ENCODE results near the gene TRAPPC3. TPM values are rescaled to one million over a fixed set of nuclear protein-coding genes. Genes with fewer than 3 reads are reported as not detected.

Gene TRAPPC3
- total RNA-seq, 1 experiment from 2014 or later = 64.6 TPM

- Histone ChIP-seq H3K9ac (ENCODE audit: low read length) (no peak overlapping the region), H3K79me2 (ENCODE audit: insufficient read depth, low read length) (peaks cover 61% of the 10 kb centered on the region), H3K4me3 (replicated peaks in 1 of 2; ENCODE audit: low read depth in 1 of 2, low read length in 2 of 2) (no peak overlapping the region), H3K9me2 (ENCODE audit: insufficient read depth) (no peaks in the 10 kb centered on the region), H2AFZ (ENCODE audit: low read depth, low read length, poor library complexity, severe bottlenecking) (no peak overlapping the region), H3K27me3 (ENCODE audit: insufficient read depth, low read length) (no peaks in the 10 kb centered on the region), H3K4me1 (ENCODE audit: control insufficient read depth in 1 of 2, insufficient read depth in 2 of 2, low read length in 2 of 2) (peaks cover 2 to 16% of the 10 kb centered on the region in 2 experiments; a peak in 2 of 4 replicates), H4K20me1 (ENCODE audit: insufficient read depth) (no peaks in the 10 kb centered on the region), H3K9me3 (ENCODE audit: control insufficient read depth in 1 of 2, insufficient read depth in 1 of 2, low read depth in 1 of 2, low read length in 2 of 2) (no peaks in the 10 kb centered on the region), H3K36me3 (ENCODE audit: control insufficient read depth in 1 of 2, insufficient read depth in 2 of 2, low read length in 2 of 2) (peaks cover 22 to 30% of the 10 kb centered on the region in 2 experiments), H3K4me2 (ENCODE audit: low read length) (no peak overlapping the region), H3K27ac (ENCODE audit: low read depth, low read length) (no peak overlapping the region)
- RAD21 ChIA-PET (ENCODE audit: low non-redundant PET in 1 of 2, low total read pairs in 2 of 2, uncharacterized antibody in 2 of 2, unreplicated experiment in 2 of 2) = no interaction called here
- no TSS peak for BruUV-seq (replicated peaks)
- no peak for DNase-seq (ENCODE audit: low read depth, low spot score)
- intact Hi-C loops (cut with micrococcal nuclease) = no loop called here
- ATAC-seq = no peak
- POLR2A ChIA-PET = no interaction called here
- no peak for TF ChIP-seq SP1 (IDR thresholded peaks at IDR 0.05; ENCODE audit: low read depth)
- TF ChIP-seq CEBPB (IDR thresholded peaks at IDR 0.05; ENCODE audit: low read depth) = 0 out of 2 replicates have a peak, but pooled peaks have one; percentile 12
- CTCF ChIA-PET = no interaction called here
Measured at GRCh38 chr1:36168514-36168913, 19.2 kb upstream of the TRAPPC3 start.

- H4K20me1 ChIP-seq (ENCODE audit: insufficient read depth) = no peaks in the 10 kb centered on the region
- no peaks in the 10 kb centered on the region for H3K27me3 ChIP-seq (ENCODE audit: insufficient read depth, low read length)
- no peak overlapping the region for H3K27ac ChIP-seq (ENCODE audit: low read depth, low read length)
- no peak overlapping the region for H2AFZ ChIP-seq (ENCODE audit: low read depth, low read length, poor library complexity, severe bottlenecking)
- H3K36me3 ChIP-seq (ENCODE audit: control insufficient read depth in 1 of 2, insufficient read depth in 2 of 2, low read length in 2 of 2) = peaks cover 14 to 19% of the 10 kb centered on the region in 2 experiments
- no peak overlapping the region for H3K4me2 ChIP-seq (ENCODE audit: low read length)
- H3K9me3 ChIP-seq (ENCODE audit: control insufficient read depth in 1 of 2, insufficient read depth in 1 of 2, low read depth in 1 of 2, low read length in 2 of 2) = no peaks in the 10 kb centered on the region
- no TSS peak for BruUV-seq (replicated peaks)
- no peak overlapping the region for H3K4me3 ChIP-seq (replicated peaks in 1 of 2; ENCODE audit: low read depth in 1 of 2, low read length in 2 of 2)
- RAD21 ChIA-PET (ENCODE audit: low non-redundant PET in 1 of 2, low total read pairs in 2 of 2, uncharacterized antibody in 2 of 2, unreplicated experiment in 2 of 2) = no interaction called here
- POLR2A ChIA-PET = no interaction called here
- no peak for ATAC-seq
- H3K4me1 ChIP-seq (ENCODE audit: control insufficient read depth in 1 of 2, insufficient read depth in 2 of 2, low read length in 2 of 2) = peaks cover 0 to 3% of the 10 kb centered on the region in 2 experiments; a peak in 1 of 4 replicates
- H3K9ac ChIP-seq (ENCODE audit: low read length) = no peak overlapping the region
- intact Hi-C loops (cut with micrococcal nuclease) = no loop called here
- H3K79me2 ChIP-seq (ENCODE audit: insufficient read depth, low read length) = peaks cover 74% of the 10 kb centered on the region
- CTCF ChIA-PET = no interaction called here
- no peaks in the 10 kb centered on the region for H3K9me2 ChIP-seq (ENCODE audit: insufficient read depth)
- no peak for DNase-seq (ENCODE audit: low read depth, low spot score)
- TF ChIP-seq SIN3A (IDR thresholded peaks at IDR 0.05; ENCODE audit: low read depth) (no peak), YY1 (IDR thresholded peaks at IDR 0.05; ENCODE audit: extremely low read depth, insufficient replicate concordance, low read depth, low read length) (no peak), POLR2A (IDR thresholded peaks at IDR 0.05; ENCODE audit: borderline replicate concordance, extremely low read depth, insufficient read depth, insufficient read length) (no peak), SRF (IDR thresholded peaks at IDR 0.05; ENCODE audit: low read depth) (no peak), EGR1 (IDR thresholded peaks at IDR 0.05; ENCODE audit: low read depth) (no peak), SP1 (IDR thresholded peaks at IDR 0.05; ENCODE audit: low read depth) (no peak), ATF3 (IDR thresholded peaks at IDR 0.05) (no peak), CBX3 (IDR thresholded peaks at IDR 0.05; ENCODE audit: low read depth) (no peak), ELF1 (IDR thresholded peaks at IDR 0.05; ENCODE audit: borderline replicate concordance, low read depth) (no peak), MAX (IDR thresholded peaks at IDR 0.05) (no peak), CEBPB (IDR thresholded peaks at IDR 0.05; ENCODE audit: low read depth) (no peak), ZFX (IDR thresholded peaks at IDR 0.05) (no peak), REST (IDR thresholded peaks at IDR 0.05; ENCODE audit: low read depth) (no peak), EZH2 (IDR thresholded peaks at IDR 0.05) (no peak), FOSL1 (IDR thresholded peaks at IDR 0.05; ENCODE audit: low read depth) (no peak), EZH2phosphoT487 (IDR thresholded peaks at IDR 0.05; ENCODE audit: borderline replicate concordance) (no peak), ZNF274 (IDR thresholded peaks at IDR 0.05; ENCODE audit: low read depth, low read length) (no peak)
Measured at GRCh38 chr1:36166938-36167905, 17.9 kb upstream of the TRAPPC3 start.
